Smooth muscle cell of trachea (primary cell): ENCODE data around the gene DUT. TPM values are rescaled to one million over a fixed set of nuclear protein-coding genes. Genes with fewer than 3 reads are reported as not detected.

Experiments
- total RNA-seq: library from RNA; depleted of rRNA; stranded (reverse); fragments of >200 nt; gene quantifications from 2 replicates; pipeline ENCODE4 v1.2.1, GENCODE V29; 2014

Gene DUT
- 57.6 and 93.7 TPM in 2 replicates for total RNA-seq

DNA sequence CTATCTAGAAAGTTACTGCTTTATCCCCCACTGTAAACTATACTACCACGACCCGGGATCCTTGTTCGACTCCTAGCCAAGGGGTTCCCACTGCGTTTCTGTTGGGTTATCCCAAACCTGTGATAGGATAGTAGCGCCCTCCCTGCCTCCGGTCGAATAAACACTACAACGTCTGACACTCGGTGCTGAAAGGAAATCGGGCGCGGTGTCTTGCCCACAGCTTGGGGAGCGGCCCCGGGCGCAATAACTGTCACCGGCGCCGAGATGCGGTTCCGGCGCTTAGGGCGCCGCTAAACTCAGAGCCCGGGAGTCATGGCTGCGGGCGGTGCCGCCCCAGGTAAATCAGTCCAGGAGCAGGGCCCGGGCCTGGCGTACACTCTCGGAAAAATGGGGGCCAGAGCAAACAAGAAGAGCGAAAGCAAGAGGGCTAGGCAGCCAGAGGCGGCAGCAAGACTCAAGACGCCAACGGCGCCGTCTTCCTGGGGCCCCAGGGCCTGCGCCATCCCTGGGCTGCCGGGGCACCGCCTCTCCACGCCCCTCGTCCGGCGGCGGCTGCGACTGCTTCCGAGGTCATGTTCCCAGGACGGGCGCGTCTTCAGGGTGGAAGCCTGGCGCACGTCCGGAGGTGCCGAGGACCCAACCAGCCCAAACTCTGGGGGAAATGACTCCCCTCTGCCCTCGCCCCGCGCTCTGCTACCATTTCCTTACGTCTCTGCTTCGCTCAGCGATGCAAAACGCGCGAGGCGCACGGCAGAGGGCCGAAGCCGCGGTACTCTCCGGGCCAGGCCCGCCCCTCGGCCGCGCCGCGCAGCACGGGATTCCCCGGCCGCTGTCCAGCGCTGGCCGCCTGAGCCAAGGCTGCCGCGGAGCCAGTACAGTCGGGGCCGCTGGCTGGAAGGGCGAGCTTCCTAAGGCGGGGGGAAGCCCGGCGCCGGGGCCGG is at the start of gene DUT:
DUT (plus strand) TSS at position 575 of the 941 bp plus-strand sequence; CDS start at position 662, 87 bp downstream.

Other genes with a start within 250 kb of the DUT start
- gene SLC24A5, start 210.4 kb upstream of the DUT start, total RNA-seq, result not detected in 2 replicates
- gene MYEF2, start 153.1 kb upstream of the DUT start, total RNA-seq, result 1.3 and 7.3 TPM in 2 replicates
- gene CTXN2, start 139.8 kb upstream of the DUT start, total RNA-seq, result not detected in 2 replicates
- not detected in 2 replicates for gene SLC12A1, start 125.1 kb upstream of the DUT start, total RNA-seq